Chondrocyte (in vitro differentiated cells): ENCODE results near the gene ZNF337. TPM values are rescaled to one million over a fixed set of nuclear protein-coding genes. Genes with fewer than 3 reads are reported as not detected.

Experiments
- DNase-seq: peaks from one replicate; pipeline ENCODE4 v3.0.0; 2021; ENCODE audit warnings: mixed read lengths, low spot score
- H3K27ac Mint-ChIP-seq: one replicate; pipeline ENCODE4 v1.8.0; 2021; ENCODE audit warnings: mild to moderate bottlenecking, moderate library complexity, mixed read lengths; ENCODE audit not compliant: unreplicated experiment
- H3K27me3 Mint-ChIP-seq: 2 replicates; pipeline ENCODE4 v1.8.0; 2021; ENCODE audit warnings: low read depth, mixed read lengths
- H3K36me3 Mint-ChIP-seq: 2 replicates; pipeline ENCODE4 v1.8.0; 2021; ENCODE audit warnings: low read depth, mixed read lengths
- H3K4me1 Mint-ChIP-seq: 2 replicates; pipeline ENCODE4 v1.8.0; 2021; ENCODE audit warnings: low read depth, mild to moderate bottlenecking, mixed read lengths
- H3K4me3 Mint-ChIP-seq: one replicate; pipeline ENCODE4 v1.8.0; 2021; ENCODE audit warnings: mild to moderate bottlenecking, moderate library complexity, mixed read lengths; ENCODE audit not compliant: unreplicated experiment
- H3K9me3 Mint-ChIP-seq: 2 replicates; pipeline ENCODE4 v1.8.0; 2021; ENCODE audit warnings: low read depth, mixed read lengths
- long read RNA-seq: library from polyadenylated mRNA; stranded (forward); transcript quantifications from one replicate; pipeline ENCODE4 v2.0.0, GENCODE V29; 2021
- total RNA-seq: library from RNA; stranded (reverse); gene quantifications from 3 replicates; pipeline ENCODE4 v1.2.1, GENCODE V29; 2021
- TF ChIP-seq, protein P1 (sequence below): fragments of 200-600 bp; sonication (generic); IDR thresholded peaks from 2 replicates; pipeline ENCODE4 v1.5.0; 2021; ENCODE audit warnings: antibody characterized with exemption, mild to moderate bottlenecking, moderate library complexity

Gene ZNF337
- 10.7 to 12.0 TPM (median 11.2 TPM) in 3 replicates for total RNA-seq
- long read RNA-seq, transcript ZNF337-201 (5 exons, 3,205 nt): major isoform, 9 of 11 reads
- long read RNA-seq, partial matches to known transcripts: 1 of 11 reads
- long read RNA-seq, other reads (novel, unspliced or antisense): 1 of 11 reads

DNA sequence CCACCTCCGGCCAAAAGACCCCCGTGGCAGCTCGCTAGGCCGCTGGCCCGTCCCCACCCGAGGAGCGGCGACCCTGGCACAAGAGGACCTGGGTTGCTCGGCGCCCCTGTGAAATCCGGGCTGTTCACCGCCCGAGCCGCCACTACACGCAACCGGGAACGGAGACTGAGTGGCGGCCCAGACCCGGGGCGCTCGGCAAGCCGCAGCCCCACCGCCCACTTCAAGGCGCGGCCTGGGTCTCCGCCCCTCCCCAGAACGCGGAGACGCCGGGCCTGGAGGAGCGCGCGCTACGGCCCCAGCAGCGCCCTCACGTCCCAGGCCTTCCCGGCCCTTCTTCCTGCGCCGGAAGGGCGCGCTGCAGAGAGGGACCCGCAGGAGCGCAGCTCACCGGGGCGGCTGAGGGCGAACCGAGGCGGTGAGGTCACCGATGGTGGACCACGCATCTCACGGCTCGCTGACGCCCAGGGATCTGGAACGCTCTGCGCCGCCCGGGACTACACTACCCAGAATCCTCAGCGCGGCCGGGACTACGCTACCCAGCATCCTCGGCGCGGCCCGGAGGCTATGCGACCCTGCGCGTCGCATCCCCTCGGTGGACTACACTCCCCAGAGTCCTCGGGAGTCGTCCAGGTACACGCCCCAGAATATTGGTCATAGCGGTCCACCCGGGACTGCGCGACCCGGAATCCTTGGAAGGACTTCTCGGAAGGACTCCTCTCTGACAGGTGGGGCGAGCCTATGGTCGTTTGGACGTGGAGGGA is at the start of gene ZNF337:
Gene ZNF337, minus strand, starts transcription at position 483 of the 761 bp plus-strand sequence. CDS start 10,436 bp downstream, outside the sequence.
- TF ChIP-seq, protein P1, sequence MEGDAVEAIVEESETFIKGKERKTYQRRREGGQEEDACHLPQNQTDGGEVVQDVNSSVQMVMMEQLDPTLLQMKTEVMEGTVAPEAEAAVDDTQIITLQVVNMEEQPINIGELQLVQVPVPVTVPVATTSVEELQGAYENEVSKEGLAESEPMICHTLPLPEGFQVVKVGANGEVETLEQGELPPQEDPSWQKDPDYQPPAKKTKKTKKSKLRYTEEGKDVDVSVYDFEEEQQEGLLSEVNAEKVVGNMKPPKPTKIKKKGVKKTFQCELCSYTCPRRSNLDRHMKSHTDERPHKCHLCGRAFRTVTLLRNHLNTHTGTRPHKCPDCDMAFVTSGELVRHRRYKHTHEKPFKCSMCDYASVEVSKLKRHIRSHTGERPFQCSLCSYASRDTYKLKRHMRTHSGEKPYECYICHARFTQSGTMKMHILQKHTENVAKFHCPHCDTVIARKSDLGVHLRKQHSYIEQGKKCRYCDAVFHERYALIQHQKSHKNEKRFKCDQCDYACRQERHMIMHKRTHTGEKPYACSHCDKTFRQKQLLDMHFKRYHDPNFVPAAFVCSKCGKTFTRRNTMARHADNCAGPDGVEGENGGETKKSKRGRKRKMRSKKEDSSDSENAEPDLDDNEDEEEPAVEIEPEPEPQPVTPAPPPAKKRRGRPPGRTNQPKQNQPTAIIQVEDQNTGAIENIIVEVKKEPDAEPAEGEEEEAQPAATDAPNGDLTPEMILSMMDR: peak; percentile 61
- Mint-ChIP-seq H3K4me1 (peaks cover 23% of the 10 kb centered on the region), H3K4me3 (peak within 1 kb of the TSS; percentile 91), H3K36me3 (peaks cover 17% of the 10 kb centered on the region), H3K27me3 (no peaks in the 10 kb centered on the region), H3K27ac (peak within 1 kb of the TSS; percentile 87), H3K9me3 (peaks cover 27% of the 10 kb centered on the region)
- peak; percentile 99 for DNase-seq

DNA sequence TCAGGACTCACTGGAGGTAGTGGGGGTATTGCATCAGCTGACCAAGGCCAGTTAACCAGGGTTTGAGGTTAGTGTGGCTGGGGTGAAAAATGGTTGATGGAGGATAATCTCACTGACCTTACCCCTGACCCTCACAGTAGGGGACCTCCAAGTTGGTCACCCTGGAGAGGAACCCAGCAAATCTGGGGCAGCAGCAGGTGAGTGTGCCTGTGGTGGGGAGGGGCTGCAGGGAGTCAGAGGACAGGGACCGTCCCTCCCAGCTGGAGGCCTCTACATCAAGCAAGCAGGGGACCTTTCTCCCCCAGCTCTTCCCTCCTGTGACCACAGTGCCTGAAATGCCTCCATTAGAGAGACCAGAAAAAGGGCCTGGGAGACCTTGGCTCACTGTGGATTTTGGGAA is 49.1 kb upstream of the ZNF337 start:
- TF ChIP-seq, protein P1: no peak
- Mint-ChIP-seq H3K4me1 (no peaks in the 10 kb centered on the region), H3K36me3 (no peaks in the 10 kb centered on the region), H3K4me3 (no peak overlapping the region), H3K27ac (no peak overlapping the region), H3K9me3 (peaks cover 3% of the 10 kb centered on the region), H3K27me3 (no peaks in the 10 kb centered on the region)
- no peak for DNase-seq

DNA sequence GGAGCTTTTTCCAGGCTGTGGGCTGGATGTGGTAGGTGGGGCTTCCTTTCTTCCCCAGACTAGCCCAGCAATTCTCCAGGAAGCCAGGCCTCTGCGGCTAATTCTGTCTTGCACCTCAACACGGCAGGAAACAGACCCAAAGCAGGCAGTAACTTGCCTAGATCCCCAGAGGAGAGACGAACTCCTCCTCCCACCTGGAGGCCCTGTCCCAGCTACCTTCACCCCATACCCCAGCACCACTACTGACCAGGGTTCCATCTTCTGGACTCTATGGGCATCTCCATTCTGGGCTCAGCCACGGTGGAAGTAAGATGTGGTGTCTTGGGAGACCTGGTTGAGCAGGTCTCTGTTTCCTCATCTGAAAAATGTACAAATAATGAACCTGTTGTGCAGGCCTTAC is 48.4 kb upstream of the ZNF337 start:
- Mint-ChIP-seq H3K4me1 (no peaks in the 10 kb centered on the region), H3K36me3 (no peaks in the 10 kb centered on the region), H3K27me3 (no peaks in the 10 kb centered on the region), H3K4me3 (no peak overlapping the region), H3K27ac (no peak overlapping the region), H3K9me3 (peaks cover 3% of the 10 kb centered on the region)
- DNase-seq: no peak
- TF ChIP-seq, protein P1: no peak

DNA sequence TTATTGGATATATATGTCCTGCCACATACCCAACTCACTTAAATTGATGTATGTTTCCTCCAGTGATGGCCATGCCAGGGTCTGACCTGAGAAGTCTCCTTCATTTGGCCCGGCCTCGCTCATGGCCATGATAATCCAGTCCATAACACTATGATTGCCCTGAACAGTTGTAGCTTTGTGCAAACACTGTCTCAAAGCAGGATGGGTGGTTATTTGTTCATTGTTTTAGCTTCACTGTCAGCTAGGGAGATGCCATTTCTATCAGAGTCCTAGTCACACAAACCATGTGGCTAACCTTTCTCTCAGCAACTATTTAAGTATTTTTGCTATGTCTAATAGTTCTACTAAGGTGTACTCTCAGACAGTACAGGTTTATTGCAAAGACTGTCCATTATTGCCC is 47.6 kb upstream of the ZNF337 start:
- Mint-ChIP-seq H3K36me3 (no peaks in the 10 kb centered on the region), H3K9me3 (peaks cover 3% of the 10 kb centered on the region), H3K27me3 (no peaks in the 10 kb centered on the region), H3K4me1 (no peaks in the 10 kb centered on the region), H3K4me3 (no peak overlapping the region), H3K27ac (no peak overlapping the region)
- no peak for DNase-seq
- TF ChIP-seq, protein P1: no peak

DNA sequence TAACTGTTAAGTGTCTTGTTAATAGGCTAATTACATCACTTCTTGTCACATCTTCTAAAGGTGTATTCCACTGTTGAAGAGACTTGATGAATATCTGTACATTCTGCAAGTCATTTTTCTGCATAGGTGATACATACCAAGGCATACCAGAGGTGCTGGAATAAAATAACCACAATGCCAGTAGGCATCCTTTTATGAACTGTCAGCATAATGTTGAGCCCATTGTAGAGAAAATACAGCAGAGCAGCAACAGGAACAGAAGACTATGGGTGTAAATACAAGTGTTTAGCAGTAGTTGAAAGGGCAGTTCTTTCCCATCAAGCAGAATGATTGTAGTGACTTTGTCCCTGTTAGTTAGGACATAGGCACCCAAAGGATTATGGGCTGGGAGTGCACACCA is 44.4 kb upstream of the ZNF337 start:
- Mint-ChIP-seq H3K27ac (no peak overlapping the region), H3K4me1 (no peaks in the 10 kb centered on the region), H3K9me3 (peaks cover 11% of the 10 kb centered on the region), H3K27me3 (no peaks in the 10 kb centered on the region), H3K36me3 (no peaks in the 10 kb centered on the region), H3K4me3 (no peak overlapping the region)
- TF ChIP-seq, protein P1: no peak
- DNase-seq: no peak
